ENCODE data around the gene UBE4B.
A peak's percentile ranks its signal among the peaks of the same experiment; 100 is the strongest.

The UBE4B gene

GRCh38 chr1:10032590-10033358, at the start of gene UBE4B:
Gene UBE4B (plus strand): TSS chr1:10032958. CDS start chr1:10033671, 713 bp downstream.
- in situ Hi-C loops (cut with MboI; ENCODE audit: low sequenced_read_pairs, unreplicated experiment) = no loop called here
- TF ChIP-seq, protein P1, sequence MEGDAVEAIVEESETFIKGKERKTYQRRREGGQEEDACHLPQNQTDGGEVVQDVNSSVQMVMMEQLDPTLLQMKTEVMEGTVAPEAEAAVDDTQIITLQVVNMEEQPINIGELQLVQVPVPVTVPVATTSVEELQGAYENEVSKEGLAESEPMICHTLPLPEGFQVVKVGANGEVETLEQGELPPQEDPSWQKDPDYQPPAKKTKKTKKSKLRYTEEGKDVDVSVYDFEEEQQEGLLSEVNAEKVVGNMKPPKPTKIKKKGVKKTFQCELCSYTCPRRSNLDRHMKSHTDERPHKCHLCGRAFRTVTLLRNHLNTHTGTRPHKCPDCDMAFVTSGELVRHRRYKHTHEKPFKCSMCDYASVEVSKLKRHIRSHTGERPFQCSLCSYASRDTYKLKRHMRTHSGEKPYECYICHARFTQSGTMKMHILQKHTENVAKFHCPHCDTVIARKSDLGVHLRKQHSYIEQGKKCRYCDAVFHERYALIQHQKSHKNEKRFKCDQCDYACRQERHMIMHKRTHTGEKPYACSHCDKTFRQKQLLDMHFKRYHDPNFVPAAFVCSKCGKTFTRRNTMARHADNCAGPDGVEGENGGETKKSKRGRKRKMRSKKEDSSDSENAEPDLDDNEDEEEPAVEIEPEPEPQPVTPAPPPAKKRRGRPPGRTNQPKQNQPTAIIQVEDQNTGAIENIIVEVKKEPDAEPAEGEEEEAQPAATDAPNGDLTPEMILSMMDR (IDR thresholded peaks at IDR 0.05; ENCODE audit: borderline replicate concordance, control extremely low read depth, extremely low read depth, insufficient read depth, missing control alignments) = peak; percentile 89
- peak; percentile 99 for DNase-seq (ENCODE audit: low spot score)

DNA sequence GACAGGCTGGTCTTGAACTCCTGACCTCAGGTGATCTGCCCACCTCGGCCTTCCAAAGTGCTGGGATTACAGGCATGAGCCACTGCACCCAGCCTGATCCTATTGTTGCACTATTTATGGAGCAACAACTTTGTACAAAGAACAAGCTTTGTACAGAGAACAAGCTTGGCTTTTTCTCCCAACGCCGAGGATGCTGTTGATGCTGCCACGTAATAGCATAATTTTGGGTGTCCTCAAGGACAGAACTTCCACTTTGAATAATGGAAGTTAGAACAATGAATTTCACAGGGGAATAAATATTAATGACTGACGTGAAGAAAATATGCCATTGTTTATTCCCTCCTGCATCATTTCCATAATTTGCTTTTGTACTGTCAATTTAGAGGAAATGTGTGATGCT, 48.5 kb upstream of the UBE4B start:
- DNase-seq (ENCODE audit: low spot score) = no peak
- in situ Hi-C loops (cut with MboI; ENCODE audit: low sequenced_read_pairs, unreplicated experiment) = no loop called here
- TF ChIP-seq, protein P1 (IDR thresholded peaks at IDR 0.05; ENCODE audit: borderline replicate concordance, control extremely low read depth, extremely low read depth, insufficient read depth, missing control alignments) = no peak

- DNase-seq (ENCODE audit: low spot score) = no peak
- in situ Hi-C loops (cut with MboI; ENCODE audit: low sequenced_read_pairs, unreplicated experiment) = no loop called here
- TF ChIP-seq, protein P1 (IDR thresholded peaks at IDR 0.05; ENCODE audit: borderline replicate concordance, control extremely low read depth, extremely low read depth, insufficient read depth, missing control alignments) = no peak
These were observed 47.8 kb upstream of the UBE4B start for GRCh38 chr1:9985001-9985400.

GRCh38 chr1:9989773-9990172, 43.0 kb upstream of the UBE4B start:
- TF ChIP-seq, protein P1 (IDR thresholded peaks at IDR 0.05; ENCODE audit: borderline replicate concordance, control extremely low read depth, extremely low read depth, insufficient read depth, missing control alignments) = no peak
- DNase-seq (ENCODE audit: low spot score) = no peak
- in situ Hi-C loops (cut with MboI; ENCODE audit: low sequenced_read_pairs, unreplicated experiment) = no loop called here

- TF ChIP-seq, protein P1 (IDR thresholded peaks at IDR 0.05; ENCODE audit: borderline replicate concordance, control extremely low read depth, extremely low read depth, insufficient read depth, missing control alignments) = no peak
- in situ Hi-C loops (cut with MboI; ENCODE audit: low sequenced_read_pairs, unreplicated experiment) = no loop called here
- DNase-seq (ENCODE audit: low spot score) = no peak
These were observed 41.8 kb upstream of the UBE4B start for GRCh38 chr1:9990944-9991343.

GRCh38 chr1:9992910-9993309, 39.8 kb upstream of the UBE4B start:
- TF ChIP-seq, protein P1 (IDR thresholded peaks at IDR 0.05; ENCODE audit: borderline replicate concordance, control extremely low read depth, extremely low read depth, insufficient read depth, missing control alignments) = no peak
- in situ Hi-C loops (cut with MboI; ENCODE audit: low sequenced_read_pairs, unreplicated experiment) = no loop called here
- DNase-seq (ENCODE audit: low spot score) = no peak
